Effector CD8-positive, alpha-beta T cell (primary cell): Measurements from ENCODE around the gene DQX1.
A peak's percentile ranks its signal among the peaks of the same experiment; 100 is the strongest.

ENCODE experiments used
- DNase-seq: peaks from one replicate; lab custom pipeline; 2025; lab: John Stamatoyannopoulos, UW

Gene DQX1

GRCh38 chr2:74554820-74555531 lies 28.9 kb upstream of the DQX1 start:
- peak; percentile 24 for DNase-seq

- DNase-seq: peak; percentile 71
These were observed 28.1 kb upstream of the DQX1 start, which contains the start of the genes DOK1 and LOXL3 for GRCh38 chr2:74553892-74554819. Gene DOK1, plus strand, starts transcription at chr2:74554720. Its CDS starts 35 bp downstream, at chr2:74554755. Gene LOXL3, minus strand, starts transcription at chr2:74553942. Its CDS starts 1,308 bp downstream, at chr2:74552634.

DNA sequence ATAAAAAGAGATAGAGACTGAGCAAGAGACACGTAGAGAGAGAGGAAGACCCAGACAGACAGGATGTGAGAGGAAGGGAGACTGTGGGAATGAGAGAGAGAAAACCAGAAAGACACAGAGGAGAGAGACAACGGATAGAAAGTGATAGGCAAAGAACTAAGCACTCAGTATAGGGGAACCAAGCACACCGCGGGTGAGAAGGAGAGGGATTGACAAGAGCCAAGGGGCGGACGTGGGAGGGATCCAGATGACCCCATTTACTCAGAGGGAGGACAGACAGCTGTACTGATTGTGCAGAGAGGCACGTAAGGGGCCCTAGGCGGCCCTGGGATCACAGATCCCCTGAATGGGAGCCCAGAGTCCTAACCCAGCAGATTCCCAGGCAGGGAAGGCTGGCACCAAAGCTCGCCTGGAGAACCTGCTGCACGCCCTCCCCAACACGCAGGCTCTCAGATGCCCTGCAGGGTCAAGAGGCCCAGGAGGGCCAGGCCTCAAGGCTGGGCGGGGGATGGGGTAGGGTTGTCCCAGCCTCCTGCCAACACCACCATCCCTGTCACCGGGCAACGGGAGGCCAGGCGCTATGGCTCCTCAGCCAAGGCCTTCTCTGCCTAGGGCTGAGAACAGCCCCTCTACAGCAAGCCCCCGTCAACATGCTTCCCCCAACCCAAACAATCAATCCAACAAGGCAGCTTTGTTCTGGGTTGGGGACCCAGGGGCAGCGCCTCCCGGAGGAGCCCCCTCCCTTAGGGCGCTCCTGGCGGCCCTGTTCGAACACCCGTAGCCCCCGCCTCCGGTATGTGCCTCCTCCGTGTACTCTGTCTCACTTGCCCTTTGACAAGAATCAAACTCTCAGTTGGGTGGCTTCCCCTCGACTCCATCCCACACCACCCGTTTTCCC lies 27.1 kb upstream of the DQX1 start:
- no peak for DNase-seq

GRCh38 chr2:74551942-74552913 lies 26.2 kb upstream of the DQX1 start:
- no peak for DNase-seq

GRCh38 chr2:74551530-74551929 lies 25.5 kb upstream of the DQX1 start:
- no peak for DNase-seq

- DNase-seq: no peak
These were observed 24.2 kb upstream of the DQX1 start for GRCh38 chr2:74550231-74550630.

- no peak for DNase-seq
These were observed 23.1 kb upstream of the DQX1 start for GRCh38 chr2:74548900-74549826.

GRCh38 chr2:74548285-74548899 lies 22.4 kb upstream of the DQX1 start:
- no peak for DNase-seq

DNA sequence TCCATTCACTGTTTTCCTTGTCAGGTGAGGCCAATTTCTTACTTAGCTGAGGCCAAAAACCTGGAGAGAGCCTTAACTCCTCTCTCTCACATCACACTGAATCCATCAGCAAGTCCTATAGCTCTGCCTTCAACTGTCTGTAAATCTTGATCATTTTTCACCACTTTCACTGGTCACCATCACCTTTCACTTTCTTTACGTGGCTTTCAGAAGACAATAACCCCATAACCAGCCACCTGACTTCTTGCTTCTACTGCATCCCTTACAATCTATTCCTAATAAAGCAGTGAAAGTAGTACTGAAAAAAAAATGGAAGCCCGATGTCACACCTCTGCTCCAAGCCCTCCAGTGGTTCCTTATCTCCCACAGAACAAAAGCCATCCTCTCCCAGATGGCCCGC lies 20.0 kb upstream of the DQX1 start:
- no peak for DNase-seq

- DNase-seq: no peak
These were observed 18.6 kb upstream of the DQX1 start for GRCh38 chr2:74544634-74545033.

- no peak for DNase-seq
These were observed 16.9 kb upstream of the DQX1 start for GRCh38 chr2:74542978-74543377.

- DNase-seq: no peak
These were observed 14.3 kb upstream of the DQX1 start for GRCh38 chr2:74540291-74540690.

GRCh38 chr2:74538881-74539339 lies 12.9 kb upstream of the DQX1 start:
- DNase-seq: no peak

GRCh38 chr2:74537140-74537539 lies 11.1 kb upstream of the DQX1 start:
- DNase-seq: no peak

GRCh38 chr2:74536166-74536950 lies 10.3 kb upstream of the DQX1 start:
- no peak for DNase-seq

GRCh38 chr2:74535440-74535965 lies 9.5 kb upstream of the DQX1 start:
- no peak for DNase-seq

GRCh38 chr2:74534411-74534810 lies 8.4 kb upstream of the DQX1 start:
- no peak for DNase-seq

DNA sequence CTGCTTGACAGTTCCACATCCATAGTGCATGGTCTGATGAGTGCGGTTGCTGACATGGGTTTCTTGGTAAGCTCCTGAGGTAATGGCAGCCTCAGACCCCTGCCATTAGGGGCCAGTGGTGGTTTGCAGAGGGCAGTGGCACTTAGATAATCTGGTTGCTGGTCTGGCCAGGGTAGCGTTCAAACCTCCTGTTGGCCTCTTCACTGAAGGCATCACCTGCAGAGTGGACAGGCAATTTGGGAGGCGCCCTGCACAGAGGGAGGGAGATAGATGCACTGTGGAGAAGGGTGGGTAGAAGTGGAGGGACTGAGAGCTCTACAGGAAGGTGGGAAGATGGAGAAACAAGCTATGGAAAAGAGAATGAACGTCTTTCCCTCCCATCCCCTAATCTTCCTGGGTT lies 7.4 kb upstream of the DQX1 start:
- DNase-seq: no peak
